Subcutaneous adipose tissue (tissue), 4 donors: Measurements from ENCODE around the gene PTPRCAP. TPM values are rescaled to one million over a fixed set of nuclear protein-coding genes. Genes with fewer than 3 reads are reported as not detected.

Experiments used
- CTCF ChIP-seq: fragments of 450-650 bp; IDR thresholded peaks from one replicate; pipeline ENCODE4 v1.5.1; 2016; ENCODE audit warnings: low read depth, mild to moderate bottlenecking, control low read depth, antibody characterized with exemption, moderate library complexity
- total RNA-seq, 4 donors: library from RNA; depleted of rRNA; stranded (reverse); fragments of >200 nt; gene quantifications; one replicate each; pipeline ENCODE4 v1.1.0, GENCODE V29; 2016

Gene PTPRCAP
- total RNA-seq, 4 donors from 2014 or later: 1.7 to 6.7 (median 3.5) TPM

- no peak for TF ChIP-seq CTCF
Observed at GRCh38 chr11:67398661-67399563, 38.6 kb downstream of the PTPRCAP start.

- TF ChIP-seq CTCF: no peak
Observed at GRCh38 chr11:67397986-67398660, 39.4 kb downstream of the PTPRCAP start.

- no peak for TF ChIP-seq CTCF
Observed at GRCh38 chr11:67397536-67397935, 39.9 kb downstream of the PTPRCAP start.

- TF ChIP-seq CTCF: no peak
Observed at GRCh38 chr11:67396587-67397389, 40.7 kb downstream of the PTPRCAP start.

- TF ChIP-seq CTCF: no peak
Observed at GRCh38 chr11:67396259-67396581, 41.3 kb downstream of the PTPRCAP start.

- no peak for TF ChIP-seq CTCF
Observed at GRCh38 chr11:67395555-67396258, 41.8 kb downstream of the PTPRCAP start.
